Common myeloid progenitor, CD34-positive (primary cell): Measurements from ENCODE around the gene OXT.
A peak's percentile ranks its signal among the peaks of the same experiment; 100 is the strongest.

Experiments used
- CTCF ChIA-PET: fragments of 350-600 bp; sonication (Branson Sonifier 250); formaldehyde crosslinking; loops from one replicate; lab custom pipeline; 2021; ENCODE audit warnings: antibody characterized with exemption; lab: Charles Lee
- POLR2A ChIA-PET: fragments of 350-600 bp; sonication (Branson Sonifier 250); formaldehyde crosslinking; loops from one replicate; lab custom pipeline; 2021; ENCODE audit warnings: antibody characterized with exemption; lab: Charles Lee
- DNase-seq, 3 donors: peaks; one replicate each; pipeline versions ENCODE4 v3.0.0 to v3.0.0-alpha.2; 2013
- H3K27ac ChIP-seq, 2 experiments: 1 replicate in 1 of 2; 2 replicates in 1 of 2; pipeline ENCODE4 v1.7.0; 2013; ENCODE audit warnings: inconsistent platforms in 2 of 2, low read length in 2 of 2, mild to moderate bottlenecking in 2 of 2, low read depth in 1 of 2, moderate library complexity in 1 of 2; ENCODE audit not compliant: severe bottlenecking in 2 of 2, insufficient read depth in 1 of 2, poor library complexity in 1 of 2
- H3K27me3 ChIP-seq, 5 experiments: replicated peaks in 2 of 5; 1 replicate in 3 of 5; 2 replicates in 2 of 5; pipeline versions ENCODE4 v1.6.1 to v1.7.0; 2013; ENCODE audit warnings: low read length in 4 of 5, mild to moderate bottlenecking in 2 of 5, moderate library complexity in 2 of 5, inconsistent platforms in 1 of 5; ENCODE audit not compliant: insufficient read depth in 5 of 5, control insufficient read depth in 4 of 5
- H3K36me3 ChIP-seq, 4 experiments: 1 replicate in 2 of 4; 2 replicates in 2 of 4; pipeline versions ENCODE4 v1.6.1 to v1.7.0; 2013; ENCODE audit warnings: low read length in 3 of 4, control low read depth in 1 of 4, mild to moderate bottlenecking in 1 of 4; ENCODE audit not compliant: control insufficient read depth in 4 of 4, insufficient read depth in 4 of 4
- H3K4me1 ChIP-seq, 4 experiments: 1 replicate in 3 of 4; 2 replicates in 1 of 4; pipeline versions ENCODE4 v1.6.1 to v1.7.1; 2013; ENCODE audit warnings: low read length in 3 of 4, mild to moderate bottlenecking in 3 of 4, control low read depth in 1 of 4, inconsistent platforms in 1 of 4, moderate library complexity in 1 of 4; ENCODE audit not compliant: control insufficient read depth in 4 of 4, insufficient read depth in 4 of 4; ENCODE audit errors: control extremely low read depth in 1 of 4
- H3K4me3 ChIP-seq, 7 experiments: 1 replicate in 4 of 7; 2 replicates in 3 of 7; pipeline versions ENCODE4 v1.5.1 to v1.7.0; 2013; ENCODE audit warnings: mild to moderate bottlenecking in 7 of 7, low read length in 6 of 7, moderate library complexity in 6 of 7, inconsistent platforms in 2 of 7, low read depth in 2 of 7, control low read depth in 1 of 7; ENCODE audit not compliant: insufficient read depth in 4 of 7, control insufficient read depth in 1 of 7; ENCODE audit errors: extremely low read depth in 1 of 7
- H3K9me3 ChIP-seq, 5 experiments: 1 replicate in 4 of 5; 2 replicates in 1 of 5; pipeline versions ENCODE4 v1.6.1 to v1.7.1; 2013; ENCODE audit warnings: low read length in 4 of 5, mild to moderate bottlenecking in 2 of 5, inconsistent platforms in 1 of 5, low read depth in 1 of 5, moderate library complexity in 1 of 5; ENCODE audit not compliant: control insufficient read depth in 4 of 5, insufficient read depth in 2 of 5; ENCODE audit errors: control extremely low read depth in 1 of 5
- WGBS: methylation state at CpG from one replicate; pipeline ENCODE4 v1.1.5; 2013; ENCODE audit not compliant: insufficient coverage; 5-methylcytosine and 5-hydroxymethylcytosine counted together

OXT gene

GRCh38 chr20:3121271-3121911 lies 50.0 kb downstream of the OXT start:
- POLR2A ChIA-PET, result interaction anchor here (0.6 to 1.4 kb wide), 2 partner anchors 38 to 44 kb away, joined by 3 to 6 read pairs; partner anchors contain the start of genes FASTKD5 and UBOX5
- Histone ChIP-seq H3K27me3 (no peaks in the 10 kb centered on the region), H3K27ac (peak overlapping the region in 1 of 2 experiments; percentile 25), H3K4me1 (peaks cover 0 to 26% (median 18%) of the 10 kb centered on the region in 4 experiments), H3K36me3 (peaks cover 0 to 19% (median 15%) of the 10 kb centered on the region in 4 experiments), H3K4me3 (peak overlapping the region in 2 of 7 experiments; percentile 34 to 45), H3K9me3 (peaks cover 0 to 15% (median 0%) of the 10 kb centered on the region in 5 experiments)
- 63% methylated on average over 11 of the region's 11 CpGs for WGBS
- DNase-seq, result peak in 2 of 3 donors; percentile 63 to 67
- CTCF ChIA-PET, result interaction anchor here (1.1 to 1.6 kb wide), 4 partner anchors 15 to 68 kb away, joined by 3 to 5 read pairs (median 4); no protein-coding TSS in a partner anchor
